GM18873 (cell line): Measurements from ENCODE around the gene HSF4.
A peak's percentile ranks its signal among the peaks of the same experiment; 100 is the strongest.

Source experiments
- ATAC-seq: cut with Tn5 transposase; IDR thresholded peaks from one replicate; pipeline ENCODE4 v1.9.1; 2021; ENCODE audit warnings: mild to moderate bottlenecking, moderate library complexity, moderate number of reproducible peaks; ENCODE audit not compliant: unreplicated experiment, low FRiP score

Gene HSF4

DNA sequence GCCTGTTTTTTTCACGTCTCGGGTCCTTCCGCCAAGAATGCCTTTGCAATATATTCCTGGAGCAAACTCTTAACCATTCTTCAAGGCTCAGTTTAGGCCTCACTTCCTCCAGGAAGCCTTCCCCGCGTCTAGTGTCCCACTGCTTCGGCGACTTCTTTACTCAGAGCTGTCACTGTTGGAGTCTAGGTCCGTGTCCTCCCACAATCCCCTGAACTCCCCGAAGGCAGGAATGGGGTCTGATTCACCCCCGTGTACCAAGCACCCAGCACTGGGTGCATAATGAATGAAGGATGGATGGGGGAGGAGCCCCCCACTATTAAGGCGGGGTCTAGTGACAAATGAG lies 18.7 kb downstream of the HSF4 start:
- no peak for ATAC-seq

DNA sequence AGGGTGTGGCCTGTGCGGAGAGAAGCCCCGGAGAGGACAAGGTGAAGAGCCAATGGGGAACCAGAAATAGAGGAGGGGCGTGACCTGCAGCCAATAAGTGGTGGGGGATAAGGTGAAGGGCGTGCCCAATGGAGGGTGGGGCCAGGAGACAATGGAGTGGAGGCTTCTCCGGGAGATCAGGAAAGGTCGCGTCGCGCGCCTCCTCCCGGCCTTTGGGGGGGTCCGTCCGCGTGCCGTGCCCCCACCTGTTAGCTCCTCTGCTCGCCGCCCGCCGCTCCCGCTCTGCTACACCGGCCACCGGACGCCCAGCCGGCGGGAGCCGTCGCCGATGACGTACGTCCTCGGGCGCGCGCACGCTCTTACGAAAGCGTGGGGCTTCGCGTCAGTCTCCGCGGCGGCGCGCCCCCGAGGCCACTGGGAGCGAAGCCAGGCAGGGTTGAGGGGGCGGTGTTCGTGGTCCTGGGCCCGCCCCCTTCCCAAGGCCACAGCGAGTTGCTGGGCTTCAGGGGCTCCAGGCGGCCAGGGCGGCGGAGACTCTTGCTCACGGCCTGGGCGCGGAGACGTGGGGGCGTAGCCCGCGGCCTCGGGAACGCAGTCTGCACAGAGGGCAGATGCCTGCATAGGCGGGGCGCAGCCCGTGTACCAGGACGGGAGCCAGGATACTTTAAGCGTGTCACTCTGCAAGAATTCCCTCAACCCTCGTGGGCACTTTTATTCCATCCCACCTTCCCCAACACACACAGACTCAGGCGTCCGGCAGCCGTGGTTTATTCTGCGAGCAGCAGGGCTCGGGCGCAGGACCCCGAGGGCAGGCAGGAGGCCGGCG lies 19.3 kb downstream of the HSF4 start, which contains the start of gene MATCAP1:
MATCAP1 (minus strand) TSS at position 337 of the 826 bp plus-strand sequence. CDS start 3,353 bp downstream, outside the sequence.
- ATAC-seq = peak; percentile 83

DNA sequence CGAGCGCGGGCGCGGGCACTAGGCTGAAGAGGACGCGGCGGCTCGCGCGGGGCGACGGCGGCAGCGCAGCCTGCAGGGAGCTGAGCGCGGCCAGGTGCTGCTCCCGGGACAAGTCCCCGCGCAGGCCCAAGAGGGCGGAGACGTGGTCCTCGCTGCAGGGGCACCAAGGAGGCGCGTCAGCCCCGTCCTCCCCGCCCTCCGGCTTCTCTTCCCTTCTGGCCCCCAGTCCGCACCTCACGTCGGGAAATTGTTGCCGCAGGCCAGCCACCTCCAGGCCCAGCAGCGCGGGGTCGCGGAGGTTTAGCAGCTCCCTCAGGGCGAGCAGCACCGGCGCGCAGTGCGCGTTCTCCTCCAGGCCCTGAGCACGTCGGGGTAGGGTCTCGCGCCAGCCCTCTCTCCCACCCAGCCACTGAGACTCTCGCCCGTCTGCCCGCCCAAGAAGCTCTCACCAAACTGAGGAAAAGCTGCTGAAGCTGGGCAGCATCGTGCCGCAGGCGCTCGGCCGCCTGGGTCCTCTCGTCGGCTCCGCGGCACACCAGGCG lies 20.0 kb downstream of the HSF4 start:
- ATAC-seq = no peak

DNA sequence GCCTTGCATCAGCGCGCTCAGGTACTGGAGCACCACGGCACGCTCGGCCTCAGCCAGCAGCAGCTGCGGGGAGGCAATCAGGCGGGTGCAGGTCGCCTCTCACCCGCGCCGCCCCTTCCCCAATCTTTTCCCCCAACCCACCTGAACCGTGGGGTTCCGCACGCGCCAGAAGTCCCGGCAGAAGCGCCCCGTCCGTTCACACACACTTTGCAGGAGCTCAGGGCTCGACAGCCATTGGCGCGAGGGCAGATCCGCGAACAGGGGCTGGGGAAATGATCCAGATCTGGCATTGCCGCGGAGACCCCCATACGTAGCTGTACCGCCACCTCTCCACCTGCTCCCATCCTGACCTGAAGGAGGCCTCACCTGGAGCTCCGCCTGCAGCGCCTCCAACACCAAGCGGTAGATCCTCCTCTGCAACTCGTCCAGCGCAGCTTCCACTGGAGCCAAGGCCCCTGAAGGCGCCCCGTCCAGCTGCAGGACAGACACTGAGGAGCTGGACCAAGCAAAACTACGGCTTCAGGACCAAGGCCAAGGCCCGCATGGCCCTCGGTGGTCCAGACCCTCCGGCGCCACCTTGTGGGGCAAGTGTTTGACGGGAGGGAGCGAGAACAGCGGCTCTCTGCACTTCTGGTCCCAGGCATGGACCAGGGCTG lies 20.6 kb downstream of the HSF4 start:
- no peak for ATAC-seq

DNA sequence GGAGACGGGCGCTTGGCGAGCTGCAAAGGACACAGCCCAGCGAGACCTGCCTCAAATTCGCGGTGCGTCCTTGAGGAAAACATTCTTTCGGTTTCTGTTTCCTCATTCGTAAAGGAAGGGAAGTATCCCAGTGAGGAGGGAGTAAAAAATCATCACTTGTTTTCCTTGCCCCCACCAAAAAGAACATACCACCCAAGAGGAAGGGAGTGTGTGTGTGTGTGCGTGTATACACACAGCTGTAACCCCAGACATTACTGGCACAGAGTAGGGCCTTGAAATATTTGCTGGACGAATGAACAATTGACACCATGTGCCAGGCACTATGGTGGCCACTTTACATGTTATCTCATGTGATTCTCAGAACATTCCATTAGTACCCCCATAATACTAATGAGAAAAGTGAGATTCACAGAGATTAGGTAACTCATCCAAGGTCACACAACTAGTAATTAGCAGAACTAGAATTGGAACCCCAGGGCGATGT lies 21.1 kb downstream of the HSF4 start:
- ATAC-seq = no peak

GRCh38 chr16:67186550-67186950 lies 22.0 kb downstream of the HSF4 start:
- ATAC-seq = no peak

DNA sequence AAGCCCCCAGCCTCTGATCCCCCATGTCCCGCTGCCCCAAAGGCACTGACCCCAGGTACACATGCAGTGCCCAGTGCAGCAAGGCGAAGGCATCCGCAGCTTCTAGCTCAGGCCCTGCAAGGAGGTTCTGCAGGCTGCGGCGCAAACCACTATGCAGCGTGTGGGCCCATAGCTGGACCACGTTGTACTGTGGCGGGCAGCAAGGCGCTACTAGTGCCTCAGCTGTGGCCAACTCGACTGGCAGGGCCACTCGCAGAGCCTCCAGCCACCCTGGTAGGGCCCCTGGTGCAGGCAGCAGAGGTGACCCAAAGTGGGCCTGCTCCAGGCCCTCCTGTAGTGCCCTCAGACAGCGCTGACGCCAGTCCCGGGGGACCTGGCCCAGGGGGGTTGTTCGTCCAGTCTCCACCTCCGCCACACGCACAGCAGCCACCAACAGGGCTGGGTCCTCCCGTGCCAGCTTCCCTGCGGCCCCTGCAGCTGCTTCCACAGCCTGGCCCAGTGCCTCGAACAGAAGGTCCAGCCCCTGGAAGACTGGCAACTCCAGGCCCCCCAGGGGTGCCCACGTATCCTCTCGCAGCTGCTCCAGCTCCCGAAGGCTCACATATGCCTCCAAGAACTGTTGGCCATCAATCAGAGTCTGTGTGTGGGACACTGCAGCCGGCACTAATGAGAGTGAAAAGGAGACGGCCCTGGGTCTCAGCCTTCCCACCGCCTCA lies 22.8 kb downstream of the HSF4 start:
- no peak for ATAC-seq

- no peak for ATAC-seq
Observed at GRCh38 chr16:67188323-67188722, 23.8 kb downstream of the HSF4 start.

- ATAC-seq = no peak
Observed at GRCh38 chr16:67188798-67189197, 24.3 kb downstream of the HSF4 start.

GRCh38 chr16:67190041-67190440 lies 25.5 kb downstream of the HSF4 start, which contains the start of gene EXOC3L1:
TSS of gene EXOC3L1 (minus strand) at chr16:67190136. CDS start at chr16:67189676, 460 bp downstream.
- ATAC-seq = no peak

- no peak for ATAC-seq
Observed at GRCh38 chr16:67190448-67191399, 26.2 kb downstream of the HSF4 start.

GRCh38 chr16:67191411-67191994 lies 27.0 kb downstream of the HSF4 start:
- ATAC-seq = no peak

- peak; percentile 56 for ATAC-seq
Observed at GRCh38 chr16:67191995-67192681, 27.6 kb downstream of the HSF4 start, which contains the start of gene E2F4. TSS of gene E2F4 (plus strand) at chr16:67192155. CDS start at chr16:67192228, 73 bp downstream.

DNA sequence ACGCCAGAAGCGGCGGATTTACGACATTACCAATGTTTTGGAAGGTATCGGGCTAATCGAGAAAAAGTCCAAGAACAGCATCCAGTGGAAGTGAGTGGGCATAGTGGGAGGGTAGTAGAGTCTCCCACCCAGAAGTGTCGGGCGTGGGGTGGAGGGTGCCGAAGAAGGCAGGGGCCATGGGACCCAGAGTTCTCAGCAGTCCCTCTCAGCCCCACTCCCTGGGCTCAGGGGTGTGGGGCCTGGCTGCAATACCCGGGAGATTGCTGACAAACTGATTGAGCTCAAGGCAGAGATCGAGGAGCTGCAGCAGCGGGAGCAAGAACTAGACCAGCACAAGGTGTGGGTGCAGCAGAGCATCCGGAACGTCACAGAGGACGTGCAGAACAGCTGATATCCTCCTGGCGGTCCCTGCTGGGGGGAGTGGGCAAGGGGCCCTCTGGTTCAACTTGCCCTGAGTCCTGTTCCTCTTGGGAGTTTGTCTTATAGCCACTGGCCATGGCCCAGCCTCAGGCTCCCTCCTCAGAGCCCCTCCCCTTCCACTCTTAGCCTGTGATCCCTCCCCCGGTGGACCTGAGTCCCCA lies 28.3 kb downstream of the HSF4 start:
- no peak for ATAC-seq

- ATAC-seq = no peak
Observed at GRCh38 chr16:67193536-67193935, 29.0 kb downstream of the HSF4 start.

DNA sequence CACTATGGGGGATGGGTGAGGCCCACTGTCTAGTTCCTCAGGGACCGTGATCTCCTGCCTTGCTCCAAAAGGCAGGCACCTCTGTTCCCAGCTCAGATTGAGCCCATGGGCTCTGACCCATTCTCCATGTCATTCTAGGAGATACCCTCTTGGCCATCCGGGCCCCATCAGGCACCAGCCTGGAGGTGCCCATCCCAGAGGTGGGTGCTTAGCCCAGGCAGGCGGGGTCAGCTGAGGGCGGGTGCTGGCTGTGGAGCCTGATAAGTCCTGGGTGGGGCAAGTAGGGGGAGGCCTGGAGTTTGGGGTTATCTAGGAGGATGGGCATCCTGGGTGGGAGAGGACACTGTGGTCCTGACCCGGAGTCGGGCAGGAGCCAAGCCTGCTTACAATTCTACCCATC lies 29.7 kb downstream of the HSF4 start:
- ATAC-seq = no peak

GRCh38 chr16:67195676-67196075 lies 31.1 kb downstream of the HSF4 start:
- no peak for ATAC-seq

- no peak for ATAC-seq
Observed at GRCh38 chr16:67196881-67197280, 32.3 kb downstream of the HSF4 start.
